ENCODE measurements around the gene COPS6. TPM values are rescaled to one million over a fixed set of nuclear protein-coding genes. Genes with fewer than 3 reads are reported as not detected.

Gene COPS6
- 10 to 100 TPM; 59.3 to 65.6 TPM for total RNA-seq
- long read RNA-seq, transcript COPS6-201 (10 exons, 1,432 nt) = major isoform, 190 of 207 reads
- long read RNA-seq, partial matches to known transcripts = 11 of 207 reads
- long read RNA-seq, other reads (novel, unspliced or antisense) = 3 of 207 reads

DNA sequence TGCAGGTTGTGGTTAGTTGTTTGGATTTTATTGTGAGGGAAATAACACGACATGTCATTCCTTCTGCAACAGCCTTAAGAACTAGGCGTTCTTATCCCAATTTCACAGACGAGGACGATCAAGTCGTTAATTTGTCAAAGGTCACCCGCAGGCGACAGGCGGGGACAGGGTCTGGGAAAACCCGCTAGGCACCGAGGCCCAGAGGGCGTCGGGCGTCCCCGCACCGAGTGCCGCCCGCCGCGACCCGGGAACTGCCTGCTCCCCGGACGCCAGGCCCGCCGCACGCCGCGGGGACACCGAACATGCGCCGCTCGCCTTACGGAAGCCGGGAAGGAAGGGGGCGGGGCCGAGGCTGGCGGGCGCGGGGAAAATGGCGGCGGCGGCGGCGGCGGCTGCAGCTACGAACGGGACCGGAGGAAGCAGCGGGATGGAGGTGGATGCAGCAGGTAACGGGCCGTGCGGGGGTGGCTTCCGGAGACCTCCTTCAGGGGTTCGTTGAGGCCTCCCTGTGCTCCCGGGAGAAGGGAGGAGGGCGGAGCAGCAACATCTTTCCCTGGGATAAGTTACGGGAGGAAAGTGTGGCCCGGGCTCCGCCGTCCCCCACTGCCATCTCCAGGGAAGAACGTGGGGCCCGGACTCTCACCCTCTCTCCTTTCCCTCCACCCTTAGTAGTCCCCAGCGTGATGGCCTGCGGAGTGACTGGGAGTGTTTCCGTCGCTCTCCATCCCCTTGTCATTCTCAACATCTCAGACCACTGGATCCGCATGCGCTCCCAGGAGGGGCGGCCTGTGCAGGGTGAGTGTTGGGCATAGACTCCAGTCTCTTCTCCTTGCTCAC, at the start of gene COPS6:
TSS of gene COPS6 (plus strand) at position 349 of the 837 bp plus-strand sequence. CDS start at position 371, 22 bp downstream.
- DNase-seq = peak; percentile 78 to 93
- ATAC-seq = peak; percentile 89
- intact Hi-C loops (cut with DNase I, micrococcal nuclease) = loop anchor here in 1 of 2 donors (10.0 kb wide), 1 partner anchor 94 kb away; no protein-coding TSS in a partner anchor

DNA sequence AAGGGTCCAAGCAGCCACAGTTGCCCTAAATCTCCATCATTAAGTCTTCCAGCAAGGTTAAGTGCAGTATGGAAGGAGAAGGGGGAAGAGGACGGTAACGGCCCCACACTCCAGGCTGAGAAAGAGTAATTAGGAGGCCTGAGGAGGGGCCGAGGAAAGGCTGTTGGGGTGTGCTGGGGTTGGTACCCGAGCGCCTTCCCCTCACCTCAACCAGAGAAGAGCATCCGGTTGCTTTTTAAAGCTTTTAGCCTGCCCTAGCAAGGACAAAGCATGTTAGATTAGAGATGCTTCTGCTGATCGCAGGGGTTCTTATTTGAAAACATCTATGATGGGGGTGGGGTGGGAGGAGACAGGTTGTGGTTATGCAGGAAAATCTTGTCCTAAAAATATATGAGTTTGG, 48.2 kb upstream of the COPS6 start:
- intact Hi-C loops (cut with DNase I, micrococcal nuclease) = no loop called here

DNA sequence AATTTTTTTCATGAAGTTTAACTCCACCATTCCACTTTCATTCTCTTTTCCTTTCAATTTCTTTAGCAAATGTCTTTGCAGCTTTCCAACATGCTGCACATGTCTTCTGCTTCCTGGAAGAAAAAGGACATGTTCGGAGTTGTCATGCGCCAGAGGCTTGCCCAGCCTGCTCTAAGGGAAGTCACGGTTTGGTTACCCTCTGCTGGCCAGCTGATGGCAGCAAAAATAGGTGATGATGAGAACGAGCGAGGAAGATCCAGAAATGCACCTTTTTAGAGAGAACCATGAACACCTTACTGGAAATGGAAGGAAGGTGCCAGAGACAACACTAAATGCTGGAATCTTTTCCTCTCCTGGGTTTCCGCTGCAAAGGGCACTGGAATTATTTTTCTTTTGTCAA, 44.1 kb upstream of the COPS6 start:
- DNase-seq (peak; percentile 48 to 56), ATAC-seq (peak; percentile 70)
- intact Hi-C loops (cut with DNase I, micrococcal nuclease) = no loop called here

More for the DNA sequence above, 48.2 kb upstream of the COPS6 start:
- DNase-seq (no peak), ATAC-seq (no peak)

DNA sequence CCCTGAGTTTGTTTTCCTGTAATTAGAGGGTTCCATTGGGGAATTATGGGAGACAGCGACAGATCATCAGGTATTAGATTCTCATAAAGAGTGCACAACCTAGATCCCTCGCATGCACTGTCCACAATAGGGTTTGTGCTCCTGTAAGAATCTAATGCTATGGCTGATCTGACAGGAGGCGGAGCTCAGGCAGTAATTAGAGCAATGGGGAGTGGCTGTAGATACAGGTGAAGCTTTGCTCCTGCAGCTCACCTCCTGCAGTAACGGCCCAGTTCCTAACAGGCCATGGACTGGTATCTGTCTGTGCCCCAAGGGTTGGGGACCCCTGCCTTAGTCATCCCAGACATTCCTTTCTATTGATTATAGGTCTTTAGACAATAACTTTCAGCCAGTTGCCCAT, 40.1 kb upstream of the COPS6 start:
- peak; percentile 22 to 30 for DNase-seq
- intact Hi-C loops (cut with DNase I, micrococcal nuclease) = no loop called here

DNA sequence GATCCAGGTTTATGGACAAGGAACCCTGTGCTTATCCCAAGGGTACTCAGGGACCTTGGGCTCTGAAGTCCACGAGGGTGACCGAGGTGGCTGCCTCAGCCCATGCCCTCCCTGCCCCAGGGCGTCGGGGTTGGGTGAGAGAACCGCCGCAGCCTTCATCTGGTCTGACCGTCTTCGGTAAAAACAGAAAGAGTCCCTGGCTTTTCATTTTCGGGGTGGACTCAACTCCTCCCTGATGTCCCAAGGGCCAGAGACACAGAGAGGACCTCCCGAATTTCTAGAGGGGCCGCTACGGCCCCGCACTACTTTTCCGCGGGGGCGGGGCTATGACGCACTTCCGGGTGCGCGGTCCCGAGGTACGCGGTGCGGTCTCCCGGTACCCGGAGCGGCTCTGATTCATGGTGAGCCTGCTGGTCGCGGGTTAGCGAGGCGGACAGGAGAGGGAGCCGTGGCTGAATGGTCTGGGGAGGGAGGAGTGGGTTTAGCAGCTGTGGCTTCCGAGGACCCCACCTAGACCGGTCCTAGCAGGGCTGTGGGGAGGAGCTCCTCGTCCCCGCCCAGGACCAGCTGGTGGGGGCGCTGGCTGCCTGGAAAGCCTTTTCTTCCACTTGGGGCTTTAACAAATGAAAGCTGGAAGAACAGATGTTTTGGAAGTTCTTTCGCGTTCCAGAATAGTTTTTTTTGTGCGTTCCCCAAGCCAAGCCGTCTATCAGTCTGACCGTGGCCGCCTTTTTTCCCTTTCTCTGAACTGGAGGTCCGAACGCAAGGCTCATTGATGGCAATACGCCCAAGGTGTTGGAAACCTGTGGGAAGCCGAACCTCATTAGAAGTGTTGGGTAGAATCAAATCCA, 39.1 kb upstream of the COPS6 start, which contains the start of gene ZSCAN21:
TSS of gene ZSCAN21 (plus strand) at position 334 of the 851 bp plus-strand sequence. CDS start 7,233 bp downstream, outside the sequence.
- peak; percentile 82 for ATAC-seq
- intact Hi-C loops (cut with DNase I, micrococcal nuclease) = loop anchor here (10.0 kb wide), 1 partner anchor 55 kb away; no protein-coding TSS in a partner anchor
- peak; percentile 81 to 89 for DNase-seq

More for the DNA sequence above, 40.1 kb upstream of the COPS6 start:
- peak; percentile 35 for ATAC-seq

DNA sequence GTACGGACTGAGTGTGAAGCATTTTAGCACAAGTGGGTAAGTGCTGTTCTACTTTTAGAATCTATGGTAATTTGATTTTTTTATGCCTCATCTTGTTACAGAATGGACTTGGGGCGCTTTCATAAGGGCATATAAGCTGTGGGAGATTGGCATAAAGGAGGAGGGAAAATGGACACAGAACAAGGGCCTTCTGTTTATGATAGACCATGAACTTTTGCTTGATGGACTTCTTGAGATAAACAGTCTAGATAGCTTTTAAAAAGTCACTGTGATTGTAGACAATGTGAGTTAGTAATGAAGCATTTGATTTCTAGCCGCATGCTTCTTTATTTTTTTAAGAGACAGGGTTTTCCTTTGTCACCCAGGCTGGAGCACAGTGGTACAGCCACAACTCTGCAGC, 37.2 kb upstream of the COPS6 start:
- DNase-seq (no peak), ATAC-seq (no peak)
- intact Hi-C loops (cut with DNase I, micrococcal nuclease) = loop anchor here (10.0 kb wide), 1 partner anchor 57 kb away; no protein-coding TSS in a partner anchor

DNA sequence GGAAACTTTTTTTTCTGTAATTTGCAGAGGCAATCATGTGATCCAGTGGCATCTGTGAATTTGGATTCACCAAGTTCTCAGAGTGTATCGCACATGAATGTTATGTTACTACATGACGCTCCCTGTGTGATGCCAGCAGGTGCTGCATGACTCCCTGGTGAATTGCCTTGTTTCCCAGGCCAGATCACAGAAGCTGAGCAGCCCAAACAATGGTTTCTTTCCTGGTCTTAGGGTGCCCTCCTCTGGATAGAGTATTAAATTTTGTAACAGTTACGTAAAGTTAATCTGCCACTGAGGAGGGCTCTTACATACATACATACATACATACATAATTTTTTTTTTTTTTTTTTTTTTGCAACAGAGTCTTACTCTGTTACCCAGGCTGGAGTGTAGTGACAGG, 35.6 kb upstream of the COPS6 start:
- intact Hi-C loops (cut with DNase I, micrococcal nuclease) = loop anchor here (10.0 kb wide), 1 partner anchor 58 kb away; no protein-coding TSS in a partner anchor
- peak; percentile 72 for ATAC-seq
- DNase-seq = peak; percentile 35 to 43

DNA sequence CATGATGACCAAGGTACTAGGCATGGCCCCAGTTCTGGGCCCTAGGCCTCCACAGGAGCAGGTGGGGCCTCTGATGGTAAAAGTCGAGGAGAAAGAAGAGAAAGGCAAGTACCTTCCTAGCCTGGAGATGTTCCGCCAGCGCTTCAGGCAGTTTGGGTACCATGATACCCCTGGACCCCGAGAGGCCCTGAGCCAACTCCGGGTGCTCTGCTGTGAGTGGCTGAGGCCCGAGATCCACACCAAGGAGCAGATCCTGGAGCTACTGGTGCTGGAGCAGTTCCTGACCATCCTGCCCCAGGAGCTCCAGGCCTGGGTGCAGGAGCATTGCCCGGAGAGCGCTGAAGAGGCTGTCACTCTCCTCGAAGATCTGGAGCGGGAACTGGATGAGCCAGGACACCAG, 31.8 kb upstream of the COPS6 start:
- ATAC-seq = no peak
- no peak for DNase-seq
- intact Hi-C loops (cut with DNase I, micrococcal nuclease) = loop anchor here (10.0 kb wide), 1 partner anchor 62 kb away; no protein-coding TSS in a partner anchor

DNA sequence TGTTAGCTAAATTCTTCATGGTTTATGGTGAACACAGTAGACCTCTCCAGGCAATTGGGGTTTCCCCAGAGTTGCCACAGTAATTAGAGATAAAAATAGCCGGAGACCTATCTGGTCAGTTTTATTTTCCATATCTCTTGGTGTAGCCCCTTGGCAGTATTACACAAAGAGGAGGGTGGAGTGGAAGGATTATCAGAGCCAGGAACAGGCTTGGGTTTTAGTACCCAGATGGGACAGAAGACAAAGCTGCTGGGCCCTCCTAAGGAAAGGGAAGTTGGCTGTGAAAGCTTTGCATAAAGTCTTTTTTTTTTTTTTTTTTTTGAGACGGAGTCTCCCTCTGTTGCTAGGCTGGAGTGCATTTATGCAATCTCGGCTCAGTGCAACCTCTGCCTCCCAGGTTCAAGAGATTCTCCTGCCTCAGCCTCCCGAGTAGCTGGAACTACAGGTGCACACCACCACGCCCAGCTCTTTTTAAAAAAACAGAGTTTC, 29.5 kb upstream of the COPS6 start:
- DNase-seq (no peak), ATAC-seq (no peak)
- intact Hi-C loops (cut with DNase I, micrococcal nuclease) = loop anchor here (10.0 kb wide), 1 partner anchor 64 kb away; no protein-coding TSS in a partner anchor

DNA sequence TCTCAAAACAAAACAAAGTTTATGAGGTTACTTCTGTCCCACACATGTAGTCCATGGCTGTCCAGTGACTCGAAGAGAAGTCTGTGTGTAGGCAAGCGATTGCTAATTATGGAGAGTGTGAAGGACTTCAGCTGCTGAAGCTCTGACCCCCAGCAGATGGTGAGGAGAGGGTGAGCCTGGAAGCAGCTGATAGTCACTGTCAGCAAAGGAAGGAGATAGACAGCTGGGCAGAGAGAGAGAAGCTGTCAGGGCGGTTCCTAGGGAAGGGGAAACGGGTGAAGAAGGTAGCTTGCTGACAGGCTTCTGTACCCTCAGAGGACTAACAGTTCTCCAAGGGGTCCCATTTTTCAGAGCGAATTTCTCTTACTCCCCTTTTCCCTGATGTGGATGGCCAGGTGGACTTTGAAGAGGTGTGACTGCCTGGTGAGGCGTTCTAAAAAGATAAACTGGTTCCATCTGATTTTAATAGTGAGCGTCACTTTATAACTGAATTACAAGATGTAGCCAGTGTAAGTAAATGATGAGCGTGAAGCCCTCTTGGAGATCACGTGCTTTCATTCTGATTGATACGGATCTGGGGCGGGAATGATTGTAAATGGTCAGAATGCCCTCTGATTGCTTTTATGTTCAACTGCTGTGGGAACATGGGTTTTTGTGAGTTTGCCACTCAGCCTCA, 27.1 kb upstream of the COPS6 start:
- intact Hi-C loops (cut with DNase I, micrococcal nuclease) = no loop called here
- no peak for ATAC-seq

DNA sequence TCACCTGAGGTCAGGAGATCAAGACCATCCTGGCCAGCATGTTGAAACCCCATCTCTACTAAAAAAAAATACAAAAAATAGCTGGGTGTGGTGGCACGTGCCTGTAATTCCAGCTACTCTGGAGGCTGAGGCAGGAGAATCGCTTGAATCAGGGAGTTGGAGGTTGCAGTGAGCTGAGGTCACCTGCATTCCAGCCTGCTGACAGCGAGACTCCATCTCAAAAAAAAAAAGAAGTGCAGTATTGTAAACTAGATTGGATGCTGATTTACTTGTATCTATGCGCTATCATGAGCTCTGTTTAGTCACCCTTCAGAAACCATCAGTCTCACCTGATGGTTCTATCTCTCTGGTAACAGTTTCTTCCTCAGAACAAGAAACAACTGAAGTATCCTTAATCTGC, 25.4 kb upstream of the COPS6 start:
- intact Hi-C loops (cut with DNase I, micrococcal nuclease) = no loop called here
- no peak for ATAC-seq
- no peak for DNase-seq

More for the DNA sequence above, 27.1 kb upstream of the COPS6 start:
- DNase-seq = no peak

DNA sequence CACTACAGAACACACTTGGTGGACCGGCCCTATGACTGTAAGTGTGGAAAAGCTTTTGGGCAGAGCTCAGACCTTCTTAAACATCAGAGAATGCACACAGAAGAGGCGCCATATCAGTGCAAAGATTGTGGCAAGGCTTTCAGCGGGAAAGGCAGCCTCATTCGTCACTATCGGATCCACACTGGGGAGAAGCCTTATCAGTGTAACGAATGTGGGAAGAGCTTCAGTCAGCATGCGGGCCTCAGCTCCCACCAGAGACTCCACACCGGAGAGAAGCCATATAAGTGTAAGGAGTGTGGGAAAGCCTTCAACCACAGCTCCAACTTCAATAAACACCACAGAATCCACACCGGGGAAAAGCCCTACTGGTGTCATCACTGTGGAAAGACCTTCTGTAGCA, 24.6 kb upstream of the COPS6 start:
- no peak for ATAC-seq
- no peak for DNase-seq
- intact Hi-C loops (cut with DNase I, micrococcal nuclease) = no loop called here

DNA sequence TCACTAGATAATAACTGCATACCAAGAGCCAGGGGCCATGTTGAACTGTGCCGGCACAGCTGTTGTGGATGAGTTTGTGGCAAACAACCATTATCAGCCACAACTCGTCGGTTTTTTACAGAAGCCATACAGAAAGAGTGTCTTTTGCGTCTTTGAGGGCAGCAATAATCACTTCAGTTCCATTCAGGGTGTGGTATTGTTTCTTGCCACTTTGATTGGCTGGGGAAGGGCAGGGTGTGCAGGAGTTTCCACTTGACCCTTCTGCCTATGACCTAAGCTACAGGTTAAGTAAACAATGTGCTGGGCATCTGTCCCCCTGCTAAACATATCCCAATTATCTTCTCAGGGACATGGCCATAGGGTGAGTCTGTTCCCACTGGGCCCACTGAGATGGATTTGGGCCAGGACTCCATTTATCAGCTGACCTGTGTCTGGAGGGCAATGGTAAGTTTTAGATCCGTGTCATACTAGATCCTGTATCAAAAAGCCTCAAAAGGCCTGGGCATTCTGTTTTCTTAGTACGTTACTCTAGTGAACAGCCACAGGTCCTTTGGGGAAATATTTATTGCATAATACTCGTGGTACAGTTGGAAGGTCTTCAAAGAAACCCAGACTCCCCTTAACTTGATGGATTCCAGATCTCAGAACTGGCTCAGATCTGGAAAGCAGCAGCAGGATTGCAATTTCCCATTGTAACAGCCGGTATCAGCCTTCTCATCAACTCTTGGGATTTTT, 23.1 kb upstream of the COPS6 start:
- ATAC-seq (peak; percentile 46), DNase-seq (no peak)
- intact Hi-C loops (cut with DNase I, micrococcal nuclease) = no loop called here

DNA sequence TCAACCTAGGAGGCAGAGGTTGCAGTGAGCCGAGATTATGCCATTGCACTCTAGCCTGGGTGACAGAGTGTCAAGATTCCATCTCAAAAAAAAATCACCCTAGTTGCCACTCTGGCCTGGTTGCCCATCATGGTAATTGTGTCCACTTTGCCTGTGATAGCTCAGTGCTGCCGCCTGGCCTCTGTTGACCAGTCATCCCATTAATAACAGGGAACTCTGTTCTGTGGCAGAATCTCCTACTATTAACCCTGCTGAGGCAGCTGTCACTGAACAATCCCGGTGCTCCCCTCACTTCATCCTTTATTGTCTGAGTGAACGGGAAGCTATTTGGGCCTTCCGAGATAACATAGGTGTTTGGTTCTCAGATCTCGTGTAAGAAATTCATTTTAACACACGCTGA, 21.8 kb upstream of the COPS6 start:
- intact Hi-C loops (cut with DNase I, micrococcal nuclease) = no loop called here
- DNase-seq (no peak), ATAC-seq (peak; percentile 10)

DNA sequence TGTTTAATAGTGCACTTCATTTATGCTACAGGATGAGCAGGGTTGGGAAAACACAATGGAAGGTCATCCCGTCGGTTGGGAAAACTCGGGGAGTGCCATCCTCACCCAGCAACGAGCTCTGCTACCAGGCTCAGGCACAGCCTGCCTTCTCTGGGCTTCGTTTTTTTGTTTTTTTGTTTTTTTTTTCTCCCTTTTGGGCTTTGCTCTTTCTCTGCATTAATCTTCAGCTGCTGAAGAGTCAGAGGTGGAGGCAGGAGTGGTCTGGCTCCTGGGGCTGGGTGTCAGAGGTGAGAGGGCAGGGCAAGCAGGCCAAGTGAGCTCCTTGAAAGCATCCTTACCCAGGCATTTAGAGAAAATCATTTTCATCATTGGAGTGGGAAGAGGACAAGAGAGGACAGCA, 18.8 kb upstream of the COPS6 start:
- intact Hi-C loops (cut with DNase I, micrococcal nuclease) = no loop called here
- DNase-seq = no peak
- no peak for ATAC-seq

DNA sequence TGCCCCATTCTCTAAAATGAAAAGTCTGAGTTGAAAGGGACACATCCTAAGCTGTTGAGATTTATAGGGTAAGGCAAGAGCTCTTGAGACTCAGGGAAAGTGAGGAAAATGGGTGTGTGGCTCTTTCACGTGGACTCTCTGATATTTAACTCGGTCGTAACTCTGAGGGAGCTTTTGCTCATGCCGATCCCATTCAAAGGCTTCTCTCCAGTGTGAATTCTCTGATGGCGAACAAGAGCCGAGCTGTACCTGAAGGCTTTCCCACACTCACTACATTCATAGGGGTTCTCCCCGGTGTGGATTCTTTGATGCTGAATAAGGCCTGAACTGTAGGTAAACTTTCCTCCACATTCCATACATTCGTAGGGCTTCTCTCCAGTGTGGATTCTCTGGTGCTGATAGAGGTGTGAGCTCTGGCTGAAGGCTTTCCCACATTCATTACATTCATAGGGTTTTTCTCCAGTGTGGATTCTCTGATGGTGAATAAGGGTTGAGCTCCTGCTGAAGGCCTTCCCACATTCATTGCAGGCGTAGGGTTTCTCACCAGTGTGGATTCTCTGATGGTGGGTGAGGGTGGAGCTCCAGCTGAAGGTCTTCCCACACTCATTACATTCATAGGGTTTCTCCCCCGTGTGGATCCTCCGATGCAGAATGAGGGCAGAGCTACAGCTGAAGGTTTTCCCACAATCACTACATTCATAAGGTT, 17.6 kb upstream of the COPS6 start:
- DNase-seq (no peak), ATAC-seq (no peak)
- intact Hi-C loops (cut with DNase I, micrococcal nuclease) = no loop called here

DNA sequence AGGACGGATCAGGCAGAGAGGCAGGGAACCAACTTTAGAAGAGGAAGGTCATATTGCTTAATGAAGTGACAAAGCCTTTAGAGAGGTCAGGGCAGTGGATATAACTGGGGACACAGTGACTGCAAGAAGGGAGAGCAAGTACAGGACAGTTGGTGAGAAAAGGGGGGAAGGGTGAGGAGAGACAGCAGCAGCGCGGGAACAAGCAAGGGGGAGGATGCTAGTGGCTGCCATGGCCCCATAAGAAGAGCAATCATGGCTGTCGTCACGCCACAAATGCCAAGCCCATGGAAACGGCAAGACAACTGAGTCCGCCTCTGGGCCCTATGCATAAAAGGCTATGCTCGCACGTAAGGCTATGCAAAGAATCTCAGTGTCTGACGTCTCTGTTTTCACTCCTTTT, 16.3 kb upstream of the COPS6 start:
- ATAC-seq = no peak
- intact Hi-C loops (cut with DNase I, micrococcal nuclease) = no loop called here
- DNase-seq = no peak

Data from left colon (tissue), 2 donors.